ENCODE data around the gene HNRNPUL1. TPM values are rescaled to one million over a fixed set of nuclear protein-coding genes. Genes with fewer than 3 reads are reported as not detected.

HNRNPUL1 gene
- total and polyA plus RNA-seq, 2 of the 8 experiments (the other 6 are each of a cell fraction or from before 2014, with no cell fraction given): 99.5 to 264 TPM

GRCh38 chr19:41339936-41340335, 75.8 kb downstream of the HNRNPUL1 start:
- H3K36me3 ChIP-seq (ENCODE audit: control insufficient read depth in 2 of 4, insufficient read depth in 4 of 4, low read length in 3 of 4): no peaks in the 10 kb centered on the region
- no peak overlapping the region for H3K4ac ChIP-seq (replicated peaks; ENCODE audit: insufficient read length, low read depth, low read length)
- no peaks in the 10 kb centered on the region for H3K9me3 ChIP-seq (ENCODE audit: insufficient read depth in 2 of 2, low read depth in 1 of 2, low read length in 1 of 2)
- no peak overlapping the region for H3K9ac ChIP-seq (replicated peaks in 1 of 4; ENCODE audit: extremely low read depth in 1 of 4, low read depth in 3 of 4, low read length in 3 of 4)
- no peak overlapping the region for H2BK20ac ChIP-seq (ENCODE audit: low read length)
- H3K79me2 ChIP-seq (ENCODE audit: control insufficient read depth in 1 of 2, insufficient read depth in 2 of 2, low read length in 2 of 2): no peaks in the 10 kb centered on the region
- no peak overlapping the region for H3K23ac ChIP-seq (ENCODE audit: insufficient read length)
- no peak overlapping the region for H2BK15ac ChIP-seq (ENCODE audit: low read length)
- WGBS, 2 experiments (ENCODE audit: extremely low coverage in 1 of 2, insufficient coverage in 1 of 2, insufficient read length in 1 of 2, insufficient replicate concordance in 2 of 2, low coverage in 1 of 2, low lambda C conversion rate in 2 of 2, missing lambda C conversion rate in 1 of 2): 100% methylated on average over 1 of the region's 5 CpGs; no CpG with 5 or more reads in 1 of the 2 experiments
- no peak overlapping the region for H4K8ac ChIP-seq (ENCODE audit: extremely low read depth, insufficient read depth, low read length)
- H3K56ac ChIP-seq (replicated peaks; ENCODE audit: insufficient read length, low read depth, low read length): no peak overlapping the region
- no peak overlapping the region for H3K14ac ChIP-seq (ENCODE audit: insufficient read length)
- ChIA-PET CTCF (ENCODE audit: partially characterized antibody) (interaction anchor here (0.7 to 1.4 kb wide), 3 partner anchors 13 to 249 kb away, joined by 3 read pairs; no protein-coding TSS in a partner anchor), POLR2A (ENCODE audit: partially characterized antibody) (no interaction called here)
- no peak overlapping the region for H2AFZ ChIP-seq (ENCODE audit: low read length)
- H3K18ac ChIP-seq (ENCODE audit: extremely low read depth, low read length): no peak overlapping the region
- DNase-seq (ENCODE audit: low read depth in 1 of 2, low spot score in 2 of 2) (no peak), FAIRE-seq (no peak)
- H4K91ac ChIP-seq (replicated peaks; ENCODE audit: insufficient read length, low read length): no peak overlapping the region
- H3K4me1 ChIP-seq (replicated peaks in 1 of 4; ENCODE audit: control insufficient read depth in 3 of 4, insufficient read depth in 4 of 4, low read length in 3 of 4): peaks cover 0 to 3% (median 0%) of the 10 kb centered on the region in 4 experiments; a peak in 1 of 7 replicates
- H3K23me2 ChIP-seq (ENCODE audit: low read depth, low read length): no peaks in the 10 kb centered on the region
- H3K4me2 ChIP-seq (ENCODE audit: insufficient read depth in 1 of 2, low read depth in 2 of 2, low read length in 2 of 2): no peak overlapping the region
- no peaks in the 10 kb centered on the region for H4K20me1 ChIP-seq (replicated peaks in 1 of 2; ENCODE audit: control insufficient read depth in 1 of 2, insufficient read depth in 2 of 2, low read length in 2 of 2)
- H3K79me1 ChIP-seq (ENCODE audit: low read depth, low read length): no peaks in the 10 kb centered on the region
- no peaks in the 10 kb centered on the region for H3K27me3 ChIP-seq (replicated peaks in 1 of 4; ENCODE audit: control insufficient read depth in 3 of 4, extremely low read depth in 1 of 4, insufficient read depth in 3 of 4, low read length in 3 of 4)
- no peak overlapping the region for H3K4me3 ChIP-seq (ENCODE audit: extremely low read depth in 1 of 4, insufficient read depth in 2 of 4, low read depth in 3 of 4, low read length in 4 of 4)
- no peak overlapping the region for H4K5ac ChIP-seq (ENCODE audit: insufficient read length, low read depth, low read length)
- no peak overlapping the region for H3K27ac ChIP-seq (ENCODE audit: low read depth, low read length)
- H2BK120ac ChIP-seq (replicated peaks; ENCODE audit: low read depth, low read length): no peak overlapping the region
- no peak overlapping the region for H2BK12ac ChIP-seq (ENCODE audit: low read depth, low read length)
- H2BK5ac ChIP-seq (ENCODE audit: low read depth, low read length): no peak overlapping the region
- H2AK5ac ChIP-seq (ENCODE audit: low read depth, low read length): no peak overlapping the region
- TF ChIP-seq SAP30 (IDR thresholded peaks at IDR 0.05; ENCODE audit: insufficient read depth, insufficient replicate concordance, low read length): no peak
- TF ChIP-seq SIX5 (IDR thresholded peaks at IDR 0.05; ENCODE audit: low read depth, low read length): no peak
- TF ChIP-seq TBP (IDR thresholded peaks at IDR 0.05; ENCODE audit: low read depth, low read length): no peak
- no peak for TF ChIP-seq SP2 (IDR thresholded peaks at IDR 0.05; ENCODE audit: low read length)
- no peak for TF ChIP-seq EP300 (IDR thresholded peaks at IDR 0.05; ENCODE audit: borderline replicate concordance in 1 of 2, low read depth in 2 of 2, low read length in 2 of 2)
